GM23248 (cell line): ENCODE measurements around the gene ATG10.

Source experiments
- EZH2 ChIP-seq: fragments of 200-600 bp; sonication (generic); IDR thresholded peaks from 2 replicates; pipeline ENCODE4 v1.6.1; 2018; ENCODE audit warnings: antibody characterized with exemption, mild to moderate bottlenecking; ENCODE audit not compliant: insufficient read depth, poor library complexity, severe bottlenecking
- EZH2phosphoT487 ChIP-seq: fragments of 200-600 bp; sonication (generic); IDR thresholded peaks from 2 replicates; pipeline ENCODE4 v1.6.1; 2018; ENCODE audit warnings: antibody characterized with exemption, moderate library complexity, mild to moderate bottlenecking, low read depth; ENCODE audit not compliant: insufficient read depth

- TF ChIP-seq EZH2phosphoT487 (no peak), EZH2 (no peak)
Observed at GRCh38 chr5:82154776-82155175, 183.0 kb downstream of the ATG10 start.
